Pons (tissue), 1 donor: ENCODE data around the gene P2RX2.

Experiments used
- DNase-seq: peaks from one replicate; pipeline ENCODE4 v3.0.0-alpha.2; 2016; ENCODE audit warnings: low spot score

Gene P2RX2

GRCh38 chr12:132620113-132620898 lies 1.7 kb downstream of the P2RX2 start:
- DNase-seq: no peak

- DNase-seq: no peak
Measured at GRCh38 chr12:132620899-132621656, 2.5 kb downstream of the P2RX2 start.

GRCh38 chr12:132621657-132622435 lies 3.3 kb downstream of the P2RX2 start:
- DNase-seq: no peak

DNA sequence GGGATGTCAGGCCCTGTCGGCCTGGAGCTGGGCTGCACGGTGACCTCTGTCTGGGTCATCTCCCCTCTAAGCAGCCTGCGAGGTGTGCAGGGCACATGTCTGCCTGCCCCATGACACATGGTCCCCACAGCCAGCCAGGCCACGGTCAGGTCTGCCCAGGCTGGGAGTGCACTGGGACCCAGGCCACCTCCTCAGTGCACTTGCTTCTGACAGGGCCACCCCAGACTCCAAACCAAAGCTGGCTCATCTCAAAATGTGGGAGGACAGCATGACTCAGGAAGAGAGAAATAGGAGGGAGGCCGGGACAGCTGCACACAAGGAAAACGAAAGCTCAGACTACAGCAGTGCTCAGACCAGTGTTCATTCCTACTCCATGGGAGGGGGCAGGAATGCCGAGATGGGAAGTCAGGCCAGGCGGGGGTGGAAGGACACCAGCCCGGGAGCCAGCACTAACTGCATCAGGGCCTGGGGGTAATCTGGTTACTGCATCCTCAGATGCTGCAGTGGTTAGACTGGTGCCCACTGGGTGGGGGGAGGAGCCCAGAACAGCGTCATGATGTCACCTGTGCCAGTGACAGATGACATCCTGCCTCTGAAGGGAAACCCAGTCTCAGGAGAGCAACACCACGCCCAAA lies 4.0 kb downstream of the P2RX2 start:
- no peak for DNase-seq

- DNase-seq: no peak
Measured at GRCh38 chr12:132623072-132623869, 4.7 kb downstream of the P2RX2 start.

DNA sequence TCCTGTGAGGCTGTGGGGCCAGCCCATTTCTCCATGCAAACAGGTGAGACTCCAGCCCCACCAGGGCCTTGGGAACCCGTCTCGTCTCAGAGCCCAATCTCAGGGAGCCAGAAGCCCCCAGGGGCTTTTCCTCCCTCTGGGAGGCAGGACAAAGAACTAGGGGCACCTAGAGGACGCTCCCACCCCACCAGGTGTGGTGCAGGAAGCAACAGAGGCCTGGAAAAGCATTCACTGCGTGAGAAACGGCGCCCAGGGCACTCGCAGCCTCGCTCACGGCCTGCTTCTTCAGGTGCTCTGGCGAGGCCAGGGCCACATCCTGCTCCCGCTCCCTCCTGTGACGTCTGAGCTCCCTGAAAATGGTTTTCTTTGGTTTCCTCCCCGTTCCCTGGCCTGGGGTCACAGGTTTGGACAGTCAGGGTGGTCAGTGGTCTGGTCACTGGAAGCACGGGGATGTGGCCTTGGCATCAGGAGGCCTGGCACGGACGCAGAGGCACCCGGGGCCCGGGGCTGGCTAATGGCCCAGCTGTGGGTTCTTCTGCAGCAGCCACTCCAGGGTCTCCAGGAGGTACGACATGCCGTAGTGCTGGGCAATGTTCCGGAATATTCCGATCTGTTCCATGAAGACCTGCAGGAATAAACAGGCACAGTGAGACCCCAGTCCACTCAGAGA lies 5.7 kb downstream of the P2RX2 start:
- DNase-seq: no peak

- DNase-seq: no peak
Measured at GRCh38 chr12:132624910-132625630, 6.5 kb downstream of the P2RX2 start.

DNA sequence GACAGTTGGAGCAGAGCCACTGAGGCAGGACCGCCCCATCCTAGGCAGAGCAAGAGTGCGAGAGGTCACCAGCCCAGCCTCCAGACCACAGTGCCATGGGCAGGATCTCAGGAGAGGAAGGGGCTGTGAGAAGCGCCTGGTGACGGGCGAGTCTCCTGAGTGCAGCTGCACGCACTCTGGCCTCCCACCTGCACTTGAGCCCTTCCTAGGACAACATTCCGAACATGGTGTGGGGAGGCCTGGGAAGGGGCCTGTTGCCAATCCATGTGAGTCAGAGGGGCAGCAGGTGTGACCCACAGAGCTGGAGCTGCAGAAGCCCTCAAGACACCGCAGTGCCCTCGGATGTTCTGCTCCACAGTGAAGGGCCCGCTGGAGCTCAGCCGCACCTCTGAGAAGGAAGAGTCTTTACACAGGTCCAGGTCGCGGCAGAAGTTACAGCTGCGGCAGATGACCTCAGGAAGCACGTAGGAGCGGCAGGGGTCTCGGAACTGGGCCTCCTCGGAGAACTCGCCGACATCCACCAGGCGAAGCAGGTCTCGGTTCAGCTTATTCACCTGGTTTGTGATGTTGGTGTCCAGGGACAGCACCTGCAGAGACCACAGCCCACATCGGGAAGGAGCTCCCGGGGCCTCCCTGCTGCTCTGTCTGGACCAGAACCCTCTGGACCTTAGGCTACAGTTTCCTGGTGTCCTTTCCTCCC lies 7.3 kb downstream of the P2RX2 start:
- no peak for DNase-seq

- DNase-seq: no peak
Measured at GRCh38 chr12:132629330-132629729, 10.8 kb downstream of the P2RX2 start.

- no peak for DNase-seq
Measured at GRCh38 chr12:132630672-132631071, 12.1 kb downstream of the P2RX2 start.

DNA sequence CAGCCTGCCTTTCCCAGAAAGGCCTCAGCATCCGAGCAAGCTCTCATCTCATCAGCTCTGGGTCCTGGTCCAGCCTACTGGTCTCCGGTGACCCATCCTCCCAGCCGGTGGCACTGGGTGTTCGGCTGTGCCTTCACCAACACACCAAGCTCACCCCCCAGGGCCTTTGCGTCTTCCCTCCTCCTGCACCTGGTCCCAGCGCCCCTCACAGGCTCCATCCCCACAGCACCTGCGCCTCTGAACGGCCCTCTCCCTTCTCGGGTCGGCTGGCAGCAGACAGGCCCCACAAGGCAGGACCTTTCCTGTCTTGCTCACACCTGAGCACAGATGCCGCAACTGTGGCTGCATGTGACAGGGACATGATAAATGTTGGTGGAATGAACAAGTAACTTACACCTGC lies 13.1 kb downstream of the P2RX2 start:
- DNase-seq: no peak

GRCh38 chr12:132632521-132633228 lies 14.1 kb downstream of the P2RX2 start:
- no peak for DNase-seq

GRCh38 chr12:132633398-132633797 lies 14.8 kb downstream of the P2RX2 start:
- no peak for DNase-seq

DNA sequence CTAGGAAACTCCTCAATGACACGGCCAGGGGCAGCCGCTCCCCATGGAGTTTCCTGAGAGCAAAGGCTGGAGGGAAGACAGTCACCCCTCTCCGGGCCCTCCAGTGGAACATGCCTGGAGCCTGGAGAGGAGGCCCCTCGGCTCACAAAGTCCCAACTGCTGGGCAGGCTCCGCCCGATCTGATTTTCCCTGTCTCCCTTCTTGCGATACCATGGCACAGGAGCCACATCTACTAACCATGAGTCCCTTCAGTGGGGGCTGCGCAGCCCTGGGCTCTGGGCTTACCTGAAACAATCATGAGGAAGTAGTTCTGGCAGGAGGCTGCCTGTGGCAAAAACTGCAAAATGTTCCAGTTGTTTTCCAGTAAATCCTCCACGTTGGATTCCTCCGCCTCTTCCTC lies 15.3 kb downstream of the P2RX2 start:
- DNase-seq: no peak

- no peak for DNase-seq
Measured at GRCh38 chr12:132634411-132634990, 15.9 kb downstream of the P2RX2 start.

GRCh38 chr12:132635076-132635955 lies 16.7 kb downstream of the P2RX2 start:
- no peak for DNase-seq

- no peak for DNase-seq
Measured at GRCh38 chr12:132637811-132638210, 19.2 kb downstream of the P2RX2 start.
